ENCODE data around the gene PRPF19. TPM values are rescaled to one million over a fixed set of nuclear protein-coding genes. Genes with fewer than 3 reads are reported as not detected.

The PRPF19 gene
- total RNA-seq, 1 donor: 39.8 TPM

DNA sequence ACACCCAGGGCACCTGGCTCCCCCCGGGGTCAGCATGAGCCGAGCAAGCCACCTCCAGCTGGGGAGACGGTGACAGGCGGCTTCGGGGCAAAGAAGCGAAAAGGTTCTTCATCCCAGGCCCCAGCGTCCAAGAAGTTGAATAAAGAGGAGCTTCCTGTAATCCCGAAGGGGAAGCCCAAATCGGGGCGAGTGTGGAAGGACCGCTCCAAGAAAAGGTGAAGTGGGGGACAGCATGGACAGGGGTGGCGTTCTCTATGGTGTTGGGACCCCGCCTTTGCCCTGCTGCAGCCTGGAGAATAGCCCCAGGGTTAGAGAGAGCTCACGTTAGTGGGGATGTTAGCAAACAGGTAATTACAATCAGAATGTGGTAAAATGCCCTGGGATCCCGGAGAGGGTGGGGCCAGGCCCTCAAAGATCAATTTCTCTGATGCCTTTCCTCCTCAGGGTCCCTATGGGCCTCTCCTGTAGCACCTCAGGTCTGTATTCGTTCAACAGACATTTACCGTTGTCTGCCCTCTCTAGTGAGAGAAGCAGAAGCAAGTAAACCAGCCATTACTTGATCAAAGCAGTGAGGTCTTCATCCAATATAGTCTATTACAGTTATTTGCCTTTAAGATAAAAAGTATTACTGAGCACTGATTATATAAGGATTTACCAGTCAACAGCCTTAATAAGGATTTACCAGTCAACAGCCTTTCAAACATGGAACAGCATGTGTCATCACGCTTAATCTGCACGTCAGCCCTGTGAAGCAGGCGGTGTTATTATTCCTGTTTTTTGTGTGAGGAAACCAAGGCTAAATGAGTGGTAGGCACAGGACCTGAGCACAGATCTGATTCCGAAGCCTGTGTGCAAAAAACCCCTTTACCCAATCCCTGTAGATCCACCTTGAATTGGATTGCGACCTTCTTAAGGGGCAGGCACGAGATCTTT, 63.5 kb downstream of the PRPF19 start:
- Histone ChIP-seq H3K4me3 (ENCODE audit: insufficient read depth, low read length) (peak overlapping the region; percentile 85), H3K4me1 (ENCODE audit: insufficient read depth, low read length) (peaks cover 40% of the 10 kb centered on the region), H3K27ac (ENCODE audit: low read depth, low read length) (peak overlapping the region; percentile 70), H4K20me1 (ENCODE audit: insufficient read depth, low read length) (peaks cover 11% of the 10 kb centered on the region), H3K4me2 (ENCODE audit: insufficient read depth, low read length) (peak overlapping the region; percentile 93), H3K36me3 (ENCODE audit: insufficient read depth, low read length) (no peaks in the 10 kb centered on the region), H3K9me3 (ENCODE audit: low read depth, low read length) (no peaks in the 10 kb centered on the region), H3K27me3 (ENCODE audit: insufficient read depth, low read length) (no peaks in the 10 kb centered on the region), H3K79me2 (ENCODE audit: insufficient read depth, low read length) (peaks cover 41% of the 10 kb centered on the region), H2AFZ (ENCODE audit: low read length) (peak overlapping the region; percentile 91)
- DNase-seq (ENCODE audit: insufficient read length, low spot score, missing footprints): peak; percentile 56
- TF ChIP-seq CTCF (IDR thresholded peaks at IDR 0.05; ENCODE audit: extremely low read depth, low read depth, low read length): no peak

- peak within 1 kb of the TSS; percentile 70 for H3K27ac ChIP-seq (ENCODE audit: low read depth, low read length)
- H2AFZ ChIP-seq (ENCODE audit: low read length): peak within 1 kb of the TSS; percentile 91
- no peak for TF ChIP-seq CTCF (IDR thresholded peaks at IDR 0.05; ENCODE audit: extremely low read depth, low read depth, low read length)
- peaks cover 6% of the 10 kb centered on the region for H3K27me3 ChIP-seq (ENCODE audit: insufficient read depth, low read length)
- peaks cover 40% of the 10 kb centered on the region for H3K4me1 ChIP-seq (ENCODE audit: insufficient read depth, low read length)
- peak; percentile 99 for DNase-seq (ENCODE audit: insufficient read length, low spot score, missing footprints)
- no peaks in the 10 kb centered on the region for H3K9me3 ChIP-seq (ENCODE audit: low read depth, low read length)
- H3K4me2 ChIP-seq (ENCODE audit: insufficient read depth, low read length): peak within 1 kb of the TSS; percentile 93
- peaks cover 41% of the 10 kb centered on the region for H3K79me2 ChIP-seq (ENCODE audit: insufficient read depth, low read length)
- H4K20me1 ChIP-seq (ENCODE audit: insufficient read depth, low read length): peaks cover 11% of the 10 kb centered on the region
- no peaks in the 10 kb centered on the region for H3K36me3 ChIP-seq (ENCODE audit: insufficient read depth, low read length)
- peak within 1 kb of the TSS; percentile 85 for H3K4me3 ChIP-seq (ENCODE audit: insufficient read depth, low read length)
These were observed 64.4 kb downstream of the PRPF19 start, which contains the start of gene CCDC86 for GRCh38 chr11:60841797-60842667. Gene CCDC86 (plus strand): TSS chr11:60842113. CDS start chr11:60842125, 12 bp downstream.

Other genes starting within 250 kb of the PRPF19 start
- not detected in 2 replicates for gene MS4A8, start 207.0 kb downstream of the PRPF19 start, total RNA-seq
- not detected in 2 replicates for gene MS4A18, start 181.9 kb downstream of the PRPF19 start, total RNA-seq
- not detected in 2 replicates for gene MS4A15, start 149.7 kb downstream of the PRPF19 start, total RNA-seq
- not detected in 2 replicates for gene MS4A10, start 121.3 kb downstream of the PRPF19 start, total RNA-seq
- 6.2 and 7.4 TPM in 2 replicates for gene CCDC86, start 64.5 kb downstream of the PRPF19 start, total RNA-seq
- gene PTGDR2, start 50.6 kb downstream of the PRPF19 start, total RNA-seq: not detected in 2 replicates
- under 0.01 and 0.36 TPM in 2 replicates for gene ZP1, start 39.0 kb downstream of the PRPF19 start, total RNA-seq
- 36.6 and 38.6 TPM in 2 replicates for gene TMEM109, start 7.6 kb upstream of the PRPF19 start, total RNA-seq
- 12.1 and 19.5 TPM in 2 replicates for gene TMEM132A, start 17.9 kb upstream of the PRPF19 start, total RNA-seq
- gene SLC15A3, start 45.6 kb upstream of the PRPF19 start, total RNA-seq: 10.9 and 13.0 TPM in 2 replicates
- gene CD6, start 65.1 kb upstream of the PRPF19 start, total RNA-seq: not detected in 2 replicates
- not detected in 2 replicates for gene CD5, start 195.9 kb upstream of the PRPF19 start, total RNA-seq

All from osteoblast (primary cell).